ENCODE measurements around the gene FAF1.
A peak's percentile ranks its signal among the peaks of the same experiment; 100 is the strongest.
"Not testable (repeated sequence)": the region's sequence is repeated elsewhere in the genome, so short reads cannot be mapped to it uniquely, and the experiment has no call there.

FAF1 gene

GRCh38 chr1:50887555-50887954, 72.5 kb downstream of the FAF1 start:
- H3K27ac ChIP-seq (ENCODE audit: extremely low read depth, low read depth, low read length); POLR2A ChIA-PET; H3K4me3 ChIP-seq (ENCODE audit: low read depth, low read length); H3K4me1 ChIP-seq (ENCODE audit: control insufficient read depth, insufficient read depth, low read length); H3K36me3 ChIP-seq (ENCODE audit: control insufficient read depth in 2 of 2, insufficient read depth in 1 of 2, low read length in 2 of 2); H3K9me3 ChIP-seq (ENCODE audit: control insufficient read depth, insufficient read depth, low read depth, low read length); CTCF ChIA-PET: not testable (repeated sequence)
- TF ChIP-seq ZNF280D (tag by site-specific recombination; IDR thresholded peaks at IDR 0.05) = peak; percentile 91

GRCh38 chr1:50880373-50880772, 79.7 kb downstream of the FAF1 start:
- Histone ChIP-seq H3K36me3 (ENCODE audit: control insufficient read depth in 2 of 2, insufficient read depth in 1 of 2, low read length in 2 of 2) (no peaks in the 10 kb centered on the region), H3K9me3 (ENCODE audit: control insufficient read depth, insufficient read depth, low read depth, low read length) (no peaks in the 10 kb centered on the region), H3K27ac (ENCODE audit: extremely low read depth, low read depth, low read length) (no peak overlapping the region), H3K4me3 (ENCODE audit: low read depth, low read length) (no peak overlapping the region), H3K4me1 (ENCODE audit: control insufficient read depth, insufficient read depth, low read length) (no peaks in the 10 kb centered on the region)
- ChIA-PET CTCF (no interaction called here), POLR2A (no interaction called here)
- TF ChIP-seq ZNF335 (tag by site-specific recombination; conservative IDR thresholded peaks at IDR 0.05) (no peak), ZNF280D (tag by site-specific recombination; IDR thresholded peaks at IDR 0.05) (no peak), SP2 (tag by site-specific recombination; IDR thresholded peaks at IDR 0.05) (no peak), PRDM1 (tag by site-specific recombination; IDR thresholded peaks at IDR 0.05) (no peak), ZNF629 (tag by site-specific recombination; IDR thresholded peaks at IDR 0.05) (no peak), PRDM6 (tag by site-specific recombination; IDR thresholded peaks at IDR 0.05) (no peak), MEIS1 (CRISPR knock-in tag; IDR thresholded peaks at IDR 0.05; ENCODE audit: borderline replicate concordance) (no peak), SP3 (tag by site-specific recombination; IDR thresholded peaks at IDR 0.05) (no peak), ZNF645 (tag by site-specific recombination; IDR thresholded peaks at IDR 0.05) (no peak), ZFHX2 (tag by site-specific recombination; conservative IDR thresholded peaks at IDR 0.05) (no peak), ZNF280C (tag by site-specific recombination; IDR thresholded peaks at IDR 0.05) (no peak), ZNF704 (tag by site-specific recombination; IDR thresholded peaks at IDR 0.05) (no peak), KLF10 (tag by site-specific recombination; IDR thresholded peaks at IDR 0.05) (no peak), ZNF223 (tag by site-specific recombination; IDR thresholded peaks at IDR 0.05) (no peak)

Measured in HEK293 (cell line).